LNCAP (cell line): Measurements from ENCODE around the gene CYP27B1.

Experiments
- TF ChIP-seq, protein P1 (sequence below): fragments of 450-650 bp; IDR thresholded peaks from 2 replicates; pipeline ENCODE4 v1.5.1; 2017; ENCODE audit warnings: mild to moderate bottlenecking

Gene CYP27B1

DNA sequence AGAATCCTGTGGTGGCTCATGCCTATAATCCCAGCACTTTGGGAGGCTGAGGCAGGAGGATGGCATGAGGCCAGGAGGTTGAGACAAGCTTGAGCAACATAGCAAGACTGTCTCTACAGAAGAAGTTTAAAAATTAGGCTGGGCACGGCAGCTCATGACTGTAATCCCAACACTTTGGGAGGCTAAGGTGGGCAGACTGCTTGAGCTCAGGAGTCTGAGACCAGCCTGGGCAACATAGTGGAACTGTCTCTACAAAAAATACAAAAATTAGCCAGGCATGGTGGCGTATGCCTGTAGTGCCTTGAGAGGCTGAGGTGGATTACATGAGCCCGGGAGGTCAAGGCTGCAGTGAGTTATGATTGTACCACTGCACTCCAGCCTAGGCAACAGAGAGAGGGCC lies 998 bp upstream of the CYP27B1 start:
- TF ChIP-seq, protein P1, sequence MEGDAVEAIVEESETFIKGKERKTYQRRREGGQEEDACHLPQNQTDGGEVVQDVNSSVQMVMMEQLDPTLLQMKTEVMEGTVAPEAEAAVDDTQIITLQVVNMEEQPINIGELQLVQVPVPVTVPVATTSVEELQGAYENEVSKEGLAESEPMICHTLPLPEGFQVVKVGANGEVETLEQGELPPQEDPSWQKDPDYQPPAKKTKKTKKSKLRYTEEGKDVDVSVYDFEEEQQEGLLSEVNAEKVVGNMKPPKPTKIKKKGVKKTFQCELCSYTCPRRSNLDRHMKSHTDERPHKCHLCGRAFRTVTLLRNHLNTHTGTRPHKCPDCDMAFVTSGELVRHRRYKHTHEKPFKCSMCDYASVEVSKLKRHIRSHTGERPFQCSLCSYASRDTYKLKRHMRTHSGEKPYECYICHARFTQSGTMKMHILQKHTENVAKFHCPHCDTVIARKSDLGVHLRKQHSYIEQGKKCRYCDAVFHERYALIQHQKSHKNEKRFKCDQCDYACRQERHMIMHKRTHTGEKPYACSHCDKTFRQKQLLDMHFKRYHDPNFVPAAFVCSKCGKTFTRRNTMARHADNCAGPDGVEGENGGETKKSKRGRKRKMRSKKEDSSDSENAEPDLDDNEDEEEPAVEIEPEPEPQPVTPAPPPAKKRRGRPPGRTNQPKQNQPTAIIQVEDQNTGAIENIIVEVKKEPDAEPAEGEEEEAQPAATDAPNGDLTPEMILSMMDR: no peak

DNA sequence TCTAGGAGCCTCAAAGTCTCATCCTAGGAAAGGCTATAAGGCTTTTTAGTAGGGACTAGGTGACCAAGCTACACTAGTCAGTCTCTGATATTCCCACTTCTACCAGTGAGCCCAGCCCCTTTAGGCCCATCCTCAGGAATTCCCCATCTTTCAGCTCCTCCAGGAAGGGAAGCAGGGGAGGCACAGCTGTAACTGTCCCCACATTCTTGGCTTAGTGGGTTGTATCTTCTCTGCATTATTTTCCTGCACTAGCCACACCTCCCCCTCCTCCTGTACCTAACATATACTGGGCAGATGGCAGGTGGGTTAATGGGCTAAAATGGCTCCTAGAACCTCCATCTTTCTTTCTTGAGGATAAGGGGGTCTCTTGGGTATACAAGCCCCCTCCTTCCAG lies 424 bp upstream of the CYP27B1 start:
- TF ChIP-seq, protein P1: no peak

GRCh38 chr12:57765698-57766463 lies 997 bp downstream of the CYP27B1 start:
- TF ChIP-seq, protein P1: no peak

DNA sequence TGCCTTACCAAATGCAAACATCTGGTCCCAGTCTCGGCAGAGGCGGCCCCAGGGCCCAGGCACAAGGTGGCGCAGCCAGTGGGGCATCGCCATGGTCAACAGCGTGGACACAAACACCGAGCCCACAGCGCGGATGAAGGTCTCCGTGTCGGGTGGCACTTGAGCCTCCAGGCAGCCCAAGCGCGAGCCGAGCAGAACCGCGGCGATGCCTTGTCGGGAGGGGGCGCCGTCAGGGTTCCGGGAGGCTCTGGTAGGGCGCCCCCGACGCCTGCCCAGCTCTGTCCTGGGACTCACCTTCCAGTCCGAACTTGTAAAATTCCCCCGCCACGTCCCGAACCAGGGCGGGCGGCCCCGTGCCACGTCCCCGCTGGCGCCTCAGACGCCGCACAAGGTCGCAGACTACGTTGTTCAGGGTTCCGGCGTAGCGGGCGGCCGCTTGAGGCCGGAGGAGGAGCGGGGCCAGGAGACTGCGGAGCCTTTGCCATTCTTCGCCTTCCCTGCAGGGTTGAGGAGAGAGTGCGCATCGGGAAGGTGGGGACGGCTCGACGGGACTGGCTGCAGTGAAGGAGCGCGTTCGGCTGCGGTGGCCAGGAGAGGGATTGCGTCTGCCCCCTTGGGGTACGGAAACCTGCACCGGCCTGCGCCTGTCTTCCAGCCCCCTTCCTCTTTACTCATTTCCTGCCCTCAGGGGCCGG lies 1.7 kb downstream of the CYP27B1 start:
- TF ChIP-seq, protein P1: no peak

DNA sequence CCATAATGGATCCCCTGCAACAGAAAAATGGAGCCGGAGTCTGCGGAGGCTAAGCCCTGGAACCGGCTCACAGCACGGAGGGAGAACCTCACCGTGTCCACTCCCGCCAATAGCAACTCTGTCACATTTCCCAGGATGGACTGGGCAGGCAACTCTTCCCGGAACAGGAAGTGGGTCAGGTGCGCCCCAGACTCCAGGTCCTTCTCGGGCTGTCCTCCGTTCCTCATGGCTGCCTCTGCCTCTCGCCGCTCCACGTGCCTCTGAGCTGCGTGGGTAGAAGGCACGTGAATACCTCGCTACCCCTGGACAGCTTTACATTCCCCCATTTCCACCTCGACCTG lies 2.2 kb downstream of the CYP27B1 start:
- TF ChIP-seq, protein P1: no peak

GRCh38 chr12:57763881-57764661 lies 2.8 kb downstream of the CYP27B1 start:
- TF ChIP-seq, protein P1: no peak

DNA sequence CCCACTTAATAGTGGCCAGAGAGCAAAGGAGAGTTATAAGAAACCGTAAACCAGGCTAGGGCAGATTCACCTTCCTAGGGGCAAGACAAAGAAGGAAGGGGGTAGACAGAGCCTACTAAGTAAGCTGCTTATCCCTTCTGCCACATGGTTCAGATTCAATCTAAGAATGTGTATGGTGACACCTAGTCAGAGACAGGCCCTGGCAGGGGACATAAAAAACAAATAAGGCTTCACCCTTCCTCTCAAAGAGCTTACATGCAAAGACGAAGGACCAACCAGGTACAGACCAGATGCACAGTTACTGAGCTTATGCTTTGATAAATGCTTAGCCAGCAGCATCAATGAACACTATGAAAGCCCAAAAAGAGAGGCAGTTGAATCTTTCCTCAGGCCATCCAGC lies 4.4 kb downstream of the CYP27B1 start:
- TF ChIP-seq, protein P1: no peak
